HG03460 (cell line): ENCODE results near the gene SETD7.
A peak's percentile ranks its signal among the peaks of the same experiment; 100 is the strongest.

Experiments used
- ATAC-seq: cut with Tn5 transposase; IDR thresholded peaks from one replicate; pipeline ENCODE4 v1.9.1; 2021; ENCODE audit not compliant: unreplicated experiment

Gene SETD7

GRCh38 chr4:139556071-139556723, at the start of gene SETD7:
SETD7 (minus strand) TSS chr4:139556219; CDS start chr4:139556137, 82 bp downstream.
- peak; percentile 32 for ATAC-seq

- ATAC-seq, result no peak
Measured at GRCh38 chr4:139605516-139605915, 49.5 kb upstream of the SETD7 start.

- ATAC-seq, result no peak
Measured at GRCh38 chr4:139603576-139604410, 47.8 kb upstream of the SETD7 start.

- no peak for ATAC-seq
Measured at GRCh38 chr4:139602776-139603360, 46.8 kb upstream of the SETD7 start.

- ATAC-seq, result no peak
Measured at GRCh38 chr4:139600662-139601061, 44.6 kb upstream of the SETD7 start.

- no peak for ATAC-seq
Measured at GRCh38 chr4:139599594-139600374, 43.8 kb upstream of the SETD7 start.

GRCh38 chr4:139599076-139599475, 43.1 kb upstream of the SETD7 start:
- no peak for ATAC-seq

GRCh38 chr4:139596684-139597279, 40.8 kb upstream of the SETD7 start:
- no peak for ATAC-seq

- no peak for ATAC-seq
Measured at GRCh38 chr4:139596034-139596683, 40.1 kb upstream of the SETD7 start.

GRCh38 chr4:139594591-139595185, 38.7 kb upstream of the SETD7 start:
- no peak for ATAC-seq

- ATAC-seq, result no peak
Measured at GRCh38 chr4:139593091-139593564, 37.1 kb upstream of the SETD7 start.

- no peak for ATAC-seq
Measured at GRCh38 chr4:139589336-139590018, 33.5 kb upstream of the SETD7 start.

- no peak for ATAC-seq
Measured at GRCh38 chr4:139587446-139587845, 31.4 kb upstream of the SETD7 start.

- no peak for ATAC-seq
Measured at GRCh38 chr4:139585473-139585872, 29.5 kb upstream of the SETD7 start.

- no peak for ATAC-seq
Measured at GRCh38 chr4:139584784-139585183, 28.8 kb upstream of the SETD7 start.

GRCh38 chr4:139584013-139584412, 28.0 kb upstream of the SETD7 start:
- no peak for ATAC-seq

- ATAC-seq, result no peak
Measured at GRCh38 chr4:139582044-139582443, 26.0 kb upstream of the SETD7 start.

GRCh38 chr4:139581096-139581495, 25.1 kb upstream of the SETD7 start:
- ATAC-seq, result no peak

- no peak for ATAC-seq
Measured at GRCh38 chr4:139576219-139576618, 20.2 kb upstream of the SETD7 start.
